ENCODE measurements around the gene INPP5A.

Gene INPP5A

DNA sequence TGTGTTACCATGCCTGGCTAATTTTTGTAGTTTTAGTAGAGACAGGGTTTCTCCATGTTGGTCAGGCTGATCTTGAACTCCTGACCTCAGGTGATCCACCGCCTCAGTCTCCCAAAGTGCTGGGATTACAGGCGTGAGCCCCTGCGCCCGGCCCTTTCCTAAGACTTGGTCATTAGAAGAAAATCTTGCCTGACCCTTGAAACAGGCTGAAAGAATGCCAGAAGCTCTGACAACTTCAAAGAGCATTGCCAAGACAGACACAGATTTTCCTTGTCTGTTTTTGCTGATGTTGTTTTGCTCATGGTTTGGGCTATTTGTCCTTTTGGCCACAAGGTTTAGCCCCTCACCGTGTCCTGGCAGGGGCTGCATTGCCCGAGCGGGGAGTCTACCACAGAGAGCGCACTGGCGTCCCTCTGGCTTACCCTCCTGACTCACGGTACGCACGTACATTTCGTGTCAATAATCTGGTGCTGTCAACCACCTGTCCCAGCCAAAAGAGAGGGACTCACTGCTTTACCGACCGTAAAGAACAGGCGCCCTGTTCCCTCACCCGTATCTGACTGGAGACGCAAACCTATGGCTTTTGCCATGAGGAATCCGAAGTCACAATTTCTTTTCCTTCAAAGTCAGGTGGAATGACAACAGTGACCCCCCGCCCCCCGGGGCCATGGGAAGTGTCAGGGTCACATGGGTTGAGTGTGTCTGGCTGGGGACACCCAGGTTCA is 10.1 kb upstream of the INPP5A start:
- DNase-seq (ENCODE audit: low read depth), result no peak
- H3K4me3 ChIP-seq (replicated peaks; ENCODE audit: low read depth, low read length), result no peak overlapping the region
- TF ChIP-seq, protein P1, sequence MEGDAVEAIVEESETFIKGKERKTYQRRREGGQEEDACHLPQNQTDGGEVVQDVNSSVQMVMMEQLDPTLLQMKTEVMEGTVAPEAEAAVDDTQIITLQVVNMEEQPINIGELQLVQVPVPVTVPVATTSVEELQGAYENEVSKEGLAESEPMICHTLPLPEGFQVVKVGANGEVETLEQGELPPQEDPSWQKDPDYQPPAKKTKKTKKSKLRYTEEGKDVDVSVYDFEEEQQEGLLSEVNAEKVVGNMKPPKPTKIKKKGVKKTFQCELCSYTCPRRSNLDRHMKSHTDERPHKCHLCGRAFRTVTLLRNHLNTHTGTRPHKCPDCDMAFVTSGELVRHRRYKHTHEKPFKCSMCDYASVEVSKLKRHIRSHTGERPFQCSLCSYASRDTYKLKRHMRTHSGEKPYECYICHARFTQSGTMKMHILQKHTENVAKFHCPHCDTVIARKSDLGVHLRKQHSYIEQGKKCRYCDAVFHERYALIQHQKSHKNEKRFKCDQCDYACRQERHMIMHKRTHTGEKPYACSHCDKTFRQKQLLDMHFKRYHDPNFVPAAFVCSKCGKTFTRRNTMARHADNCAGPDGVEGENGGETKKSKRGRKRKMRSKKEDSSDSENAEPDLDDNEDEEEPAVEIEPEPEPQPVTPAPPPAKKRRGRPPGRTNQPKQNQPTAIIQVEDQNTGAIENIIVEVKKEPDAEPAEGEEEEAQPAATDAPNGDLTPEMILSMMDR (IDR thresholded peaks at IDR 0.05; ENCODE audit: low read length, missing control alignments), result no peak

DNA sequence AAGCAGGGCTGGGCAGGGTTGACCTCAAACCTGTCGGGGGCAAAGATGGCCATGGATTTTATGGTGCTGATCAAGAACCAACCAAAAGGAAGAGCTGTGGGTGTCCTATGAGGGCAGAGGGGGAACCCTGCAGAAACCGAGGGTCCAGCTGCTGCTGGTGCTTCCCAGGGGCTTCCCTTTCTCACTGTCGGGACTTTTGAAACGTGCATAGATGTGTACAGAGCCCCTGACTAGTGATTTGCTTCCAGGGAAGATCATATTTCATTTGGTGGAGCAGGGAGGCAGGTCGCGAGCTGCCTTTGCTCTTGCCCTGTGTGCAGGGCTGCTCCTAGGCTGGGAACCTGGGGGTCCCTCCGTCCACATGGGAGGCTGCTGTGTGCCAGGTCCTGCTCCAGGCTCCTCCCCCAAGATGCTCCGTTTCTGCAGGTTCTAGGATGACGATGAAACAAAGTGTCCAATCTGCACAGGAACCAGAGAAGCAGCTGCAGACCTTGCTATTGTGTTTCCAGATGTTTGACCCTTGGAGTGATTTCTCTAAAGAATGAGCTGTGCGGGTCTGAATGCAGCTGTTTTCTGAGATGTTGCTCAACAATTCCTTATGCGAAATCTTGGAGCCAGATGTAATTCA is 9.4 kb upstream of the INPP5A start:
- no peak overlapping the region for H3K4me3 ChIP-seq (replicated peaks; ENCODE audit: low read depth, low read length)
- no peak for DNase-seq (ENCODE audit: low read depth)

DNA sequence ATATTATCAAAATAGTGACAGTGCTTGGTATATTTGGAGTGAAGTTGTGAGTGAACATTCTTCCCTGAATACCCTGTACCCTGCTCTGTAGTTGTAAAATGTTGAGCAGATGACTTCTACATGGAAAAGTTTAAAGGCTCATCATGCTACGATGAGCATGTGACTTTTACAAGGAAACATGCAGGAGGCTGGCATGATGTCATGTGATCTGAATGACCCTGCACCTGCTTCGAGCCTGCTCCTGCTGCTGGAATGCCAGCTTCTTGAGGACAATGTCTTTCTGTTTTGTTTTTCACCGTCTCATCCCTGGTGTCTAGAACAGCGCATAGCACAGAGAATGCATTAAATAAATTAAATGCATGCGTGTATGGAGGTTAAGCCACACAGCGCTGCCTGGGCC is 5.4 kb upstream of the INPP5A start:
- no peak for DNase-seq (ENCODE audit: low read depth)
- TF ChIP-seq, protein P1 (IDR thresholded peaks at IDR 0.05; ENCODE audit: low read length, missing control alignments), result no peak
- no peak overlapping the region for H3K4me3 ChIP-seq (replicated peaks; ENCODE audit: low read depth, low read length)

More for the DNA sequence above, 9.4 kb upstream of the INPP5A start:
- TF ChIP-seq, protein P1 (IDR thresholded peaks at IDR 0.05; ENCODE audit: low read length, missing control alignments), result no peak

DNA sequence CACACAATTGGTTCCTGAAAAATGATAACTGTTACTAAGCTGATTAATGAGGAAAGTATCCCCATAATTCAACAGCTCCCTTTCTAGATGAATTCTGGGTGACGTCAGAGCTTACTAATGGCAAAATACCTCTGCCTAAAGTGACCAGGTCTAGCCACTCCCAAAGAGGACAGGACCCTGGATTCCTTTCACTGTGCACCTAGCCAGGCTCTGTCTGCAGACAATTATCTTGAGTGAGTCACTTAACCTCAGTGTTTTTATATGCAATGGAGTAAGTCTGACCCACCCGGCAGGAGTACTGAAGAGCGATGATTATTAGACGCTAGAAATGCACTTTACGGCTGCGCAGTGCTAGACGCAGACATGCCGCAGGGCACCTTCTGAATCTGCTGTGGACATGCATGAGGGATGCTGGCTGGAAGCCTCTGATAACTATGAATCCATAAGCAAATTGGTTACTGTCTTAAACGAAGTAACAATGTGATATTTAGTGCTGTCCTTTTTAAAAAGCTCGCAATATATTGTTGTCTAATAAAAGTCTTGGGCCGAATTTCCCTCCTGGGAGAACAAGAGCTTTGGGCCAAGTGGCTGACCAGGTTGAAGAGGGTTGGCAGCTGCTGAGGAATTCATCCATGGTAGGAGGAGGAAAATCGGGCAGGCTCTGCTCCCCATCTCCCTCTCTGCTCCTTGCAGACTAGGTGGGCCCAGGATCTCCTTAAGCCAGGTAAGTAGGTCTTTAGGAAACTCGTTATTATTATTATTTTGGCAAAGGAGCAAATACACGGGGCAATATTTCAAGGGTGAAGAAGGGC is 4.6 kb upstream of the INPP5A start:
- no peak overlapping the region for H3K4me3 ChIP-seq (replicated peaks; ENCODE audit: low read depth, low read length)
- peak; percentile 33 for DNase-seq (ENCODE audit: low read depth)
- TF ChIP-seq, protein P1 (IDR thresholded peaks at IDR 0.05; ENCODE audit: low read length, missing control alignments), result no peak

DNA sequence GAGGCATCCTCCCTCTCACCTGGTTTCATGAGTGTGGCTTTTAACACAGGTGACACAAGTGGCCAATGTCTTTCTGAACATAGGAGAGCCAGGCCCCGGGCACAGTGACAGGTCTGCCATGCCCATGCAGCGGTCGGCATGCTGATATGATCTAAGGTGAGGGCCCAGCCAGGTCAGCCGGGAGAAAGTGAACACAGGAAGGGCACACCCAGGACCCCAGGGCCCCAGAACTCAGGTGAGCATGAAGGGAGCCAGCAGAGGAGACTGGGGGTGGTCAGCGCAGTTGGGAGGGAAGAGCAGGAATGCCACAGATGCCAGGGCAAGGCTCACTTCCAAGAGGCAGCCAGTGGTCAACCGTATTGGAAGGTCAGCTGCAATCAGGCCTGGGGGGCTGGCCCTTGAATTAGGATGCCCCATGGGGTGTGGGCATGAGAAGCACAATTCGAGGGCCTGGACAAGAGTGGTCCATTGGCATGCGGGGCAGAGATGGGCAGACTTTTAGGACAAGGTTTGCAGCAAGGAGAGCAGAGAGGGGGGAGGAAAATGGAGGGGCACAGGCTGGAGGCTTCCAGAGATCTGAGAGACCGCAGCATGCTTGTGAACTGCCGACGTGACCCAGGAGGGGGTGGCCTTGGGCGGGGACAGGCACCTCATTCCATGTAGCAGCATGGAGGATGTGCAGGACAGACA is 3.9 kb upstream of the INPP5A start:
- TF ChIP-seq, protein P1 (IDR thresholded peaks at IDR 0.05; ENCODE audit: low read length, missing control alignments), result no peak
- DNase-seq (ENCODE audit: low read depth), result no peak
- no peak overlapping the region for H3K4me3 ChIP-seq (replicated peaks; ENCODE audit: low read depth, low read length)

DNA sequence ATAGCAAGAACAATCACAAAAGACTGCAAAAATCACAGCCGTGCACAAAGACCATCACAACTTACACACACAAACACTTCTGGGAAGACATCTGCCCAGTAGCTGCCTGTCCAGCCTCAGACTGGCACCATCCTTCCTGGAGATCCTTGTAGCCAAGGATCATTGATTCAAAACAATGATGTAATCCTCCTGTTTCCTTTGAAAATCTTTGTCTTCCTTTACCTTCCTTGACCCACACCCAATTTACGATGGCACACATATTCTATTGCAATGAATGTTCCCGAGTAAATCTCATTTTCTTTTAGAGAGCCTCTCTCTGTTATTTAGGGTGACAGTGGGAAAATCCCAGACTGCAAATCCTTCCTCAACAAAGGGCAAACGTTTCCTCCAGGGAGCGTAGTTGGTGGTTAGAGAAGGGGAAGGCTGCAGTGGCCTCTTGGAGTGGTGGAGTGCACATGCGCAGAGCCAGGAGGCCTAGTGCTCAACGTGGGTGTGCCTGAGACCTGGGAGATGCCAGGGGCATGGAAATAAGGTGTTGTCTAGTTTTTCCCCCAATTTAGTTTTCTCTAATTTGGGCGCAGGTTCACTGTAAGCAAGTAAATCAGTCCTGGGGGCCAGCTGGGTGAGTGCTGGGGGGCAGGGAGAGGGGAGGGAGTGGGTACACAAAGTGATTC is 3.1 kb upstream of the INPP5A start:
- TF ChIP-seq, protein P1 (IDR thresholded peaks at IDR 0.05; ENCODE audit: low read length, missing control alignments), result no peak
- no peak overlapping the region for H3K4me3 ChIP-seq (replicated peaks; ENCODE audit: low read depth, low read length)
- DNase-seq (ENCODE audit: low read depth), result no peak
